Fibroblast of pulmonary artery (primary cell): Measurements from ENCODE around the gene PTPRT.

ENCODE experiments used
- DNase-seq: peaks from one replicate; pipeline ENCODE4 v3.0.0-alpha.2; 2010; ENCODE audit warnings: low read depth
- H3K4me3 ChIP-seq: replicated peaks from 2 replicates; pipeline ENCODE4 v1.5.1; 2011; ENCODE audit warnings: low read depth, mild to moderate bottlenecking, control low read depth, low read length, moderate library complexity
- CTCF ChIP-seq: IDR thresholded peaks from 2 replicates; pipeline ENCODE4 v1.5.1; 2011; ENCODE audit warnings: mild to moderate bottlenecking, control low read depth, low read length, inconsistent platforms; ENCODE audit errors: missing control alignments

PTPRT gene

DNA sequence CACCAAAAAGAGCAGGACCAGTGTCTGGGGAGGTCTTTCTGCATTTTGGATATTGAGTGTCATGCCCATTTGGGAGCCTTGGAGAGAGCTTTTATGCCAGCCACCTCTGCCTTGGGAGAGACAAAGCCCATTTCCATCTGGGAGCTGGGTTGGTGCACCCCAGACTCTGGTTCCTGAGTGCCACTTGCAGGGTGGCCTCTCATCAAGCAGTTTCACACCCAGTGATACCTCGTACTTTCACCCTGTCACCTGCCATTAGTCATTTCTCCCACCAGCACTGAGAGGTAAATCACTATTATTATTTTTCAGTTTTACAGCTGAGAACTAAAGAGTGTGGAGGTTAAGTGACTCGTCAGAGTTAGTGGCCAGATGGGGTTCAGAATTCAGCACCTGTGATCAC is 94.7 kb downstream of the PTPRT start:
- no peak overlapping the region for H3K4me3 ChIP-seq
- TF ChIP-seq CTCF: no peak
- DNase-seq: no peak

- no peak for DNase-seq
- TF ChIP-seq CTCF: no peak
- no peak overlapping the region for H3K4me3 ChIP-seq
Measured at GRCh38 chr20:43092386-43093088, 97.2 kb downstream of the PTPRT start.

- TF ChIP-seq CTCF: no peak
- no peak for DNase-seq
- no peak overlapping the region for H3K4me3 ChIP-seq
Measured at GRCh38 chr20:43068482-43068881, 121.2 kb downstream of the PTPRT start.

DNA sequence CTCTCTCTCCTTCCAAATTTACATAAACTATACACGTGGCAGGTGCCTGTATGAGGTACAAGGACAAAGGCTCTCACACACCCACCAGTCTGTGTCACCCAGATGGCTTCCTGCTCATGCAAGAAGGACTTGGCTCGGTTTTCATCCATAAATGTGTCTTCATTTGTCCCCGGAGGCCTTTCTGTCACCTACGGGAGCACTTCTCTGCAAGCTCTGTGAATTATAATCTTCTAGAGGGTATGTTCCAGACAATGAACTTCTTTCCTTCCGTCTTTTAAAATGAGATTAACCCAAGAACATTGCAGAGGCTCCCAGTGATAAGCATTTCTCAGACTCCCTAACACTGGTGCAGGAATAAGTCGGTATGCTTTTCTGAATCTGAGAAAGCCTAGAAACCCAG is 123.6 kb downstream of the PTPRT start:
- no peak for DNase-seq
- no peak overlapping the region for H3K4me3 ChIP-seq
- TF ChIP-seq CTCF: no peak

DNA sequence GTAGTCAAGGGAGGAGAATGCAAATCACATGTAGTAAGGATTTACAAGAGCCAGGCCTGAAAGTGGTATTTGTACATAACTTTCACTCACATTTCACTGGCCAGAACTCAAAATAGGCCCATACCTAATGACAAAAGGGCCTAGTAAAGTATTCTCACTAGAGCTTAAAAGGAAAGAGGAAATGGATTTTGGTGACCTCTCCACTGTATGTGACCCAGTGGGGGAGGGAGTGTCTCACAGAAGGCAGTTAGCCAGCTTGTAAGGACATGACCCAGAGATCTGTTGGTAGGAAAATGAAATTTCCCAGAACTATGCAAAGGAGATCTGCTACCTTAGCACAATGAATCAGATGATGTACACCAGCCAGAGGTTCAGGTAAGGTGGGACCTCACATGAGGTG is 124.4 kb downstream of the PTPRT start:
- no peak for DNase-seq
- TF ChIP-seq CTCF: no peak
- no peak overlapping the region for H3K4me3 ChIP-seq

DNA sequence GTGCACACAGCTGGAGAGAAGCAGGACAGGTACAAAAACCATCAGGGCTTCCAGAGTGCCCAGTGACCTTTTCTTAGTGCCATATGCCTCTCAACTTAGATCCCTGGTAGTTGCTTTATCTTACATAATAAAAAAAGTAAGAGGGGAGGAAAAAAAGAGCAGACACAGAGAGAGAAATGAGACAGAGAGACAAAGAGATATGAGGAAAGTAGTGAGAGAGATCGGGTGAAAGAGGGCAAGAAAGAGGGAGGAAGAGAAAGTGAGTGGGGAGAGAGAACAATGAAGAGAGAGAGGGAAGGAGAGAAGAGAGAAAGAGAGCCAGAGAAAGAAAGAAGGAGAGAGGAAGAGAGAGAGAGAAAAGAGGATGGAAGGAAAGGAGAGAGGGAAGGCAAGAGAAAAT is 131.6 kb downstream of the PTPRT start:
- DNase-seq: no peak
- no peak for TF ChIP-seq CTCF
- no peak overlapping the region for H3K4me3 ChIP-seq

- no peak overlapping the region for H3K4me3 ChIP-seq
- no peak for TF ChIP-seq CTCF
- no peak for DNase-seq
Measured at GRCh38 chr20:43057317-43057716, 132.4 kb downstream of the PTPRT start.
